GM12875 (cell line): Measurements from ENCODE around the gene HSPA4.

Experiments
- H3K4me3 ChIP-seq: one replicate; pipeline ENCODE4 v1.5.1; 2011; ENCODE audit warnings: low read depth, low read length, control low read depth
- TF ChIP-seq, protein P1 (sequence below): IDR thresholded peaks from 2 replicates; pipeline ENCODE4 v1.5.1; 2011; ENCODE audit warnings: low read depth, mild to moderate bottlenecking, control low read depth, inconsistent platforms, low read length, moderate library complexity, borderline replicate concordance; ENCODE audit not compliant: insufficient read depth

Gene HSPA4

GRCh38 chr5:133106761-133107572, 55.2 kb downstream of the HSPA4 start:
- H3K4me3 ChIP-seq = no peak overlapping the region
- TF ChIP-seq, protein P1, sequence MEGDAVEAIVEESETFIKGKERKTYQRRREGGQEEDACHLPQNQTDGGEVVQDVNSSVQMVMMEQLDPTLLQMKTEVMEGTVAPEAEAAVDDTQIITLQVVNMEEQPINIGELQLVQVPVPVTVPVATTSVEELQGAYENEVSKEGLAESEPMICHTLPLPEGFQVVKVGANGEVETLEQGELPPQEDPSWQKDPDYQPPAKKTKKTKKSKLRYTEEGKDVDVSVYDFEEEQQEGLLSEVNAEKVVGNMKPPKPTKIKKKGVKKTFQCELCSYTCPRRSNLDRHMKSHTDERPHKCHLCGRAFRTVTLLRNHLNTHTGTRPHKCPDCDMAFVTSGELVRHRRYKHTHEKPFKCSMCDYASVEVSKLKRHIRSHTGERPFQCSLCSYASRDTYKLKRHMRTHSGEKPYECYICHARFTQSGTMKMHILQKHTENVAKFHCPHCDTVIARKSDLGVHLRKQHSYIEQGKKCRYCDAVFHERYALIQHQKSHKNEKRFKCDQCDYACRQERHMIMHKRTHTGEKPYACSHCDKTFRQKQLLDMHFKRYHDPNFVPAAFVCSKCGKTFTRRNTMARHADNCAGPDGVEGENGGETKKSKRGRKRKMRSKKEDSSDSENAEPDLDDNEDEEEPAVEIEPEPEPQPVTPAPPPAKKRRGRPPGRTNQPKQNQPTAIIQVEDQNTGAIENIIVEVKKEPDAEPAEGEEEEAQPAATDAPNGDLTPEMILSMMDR = no peak

DNA sequence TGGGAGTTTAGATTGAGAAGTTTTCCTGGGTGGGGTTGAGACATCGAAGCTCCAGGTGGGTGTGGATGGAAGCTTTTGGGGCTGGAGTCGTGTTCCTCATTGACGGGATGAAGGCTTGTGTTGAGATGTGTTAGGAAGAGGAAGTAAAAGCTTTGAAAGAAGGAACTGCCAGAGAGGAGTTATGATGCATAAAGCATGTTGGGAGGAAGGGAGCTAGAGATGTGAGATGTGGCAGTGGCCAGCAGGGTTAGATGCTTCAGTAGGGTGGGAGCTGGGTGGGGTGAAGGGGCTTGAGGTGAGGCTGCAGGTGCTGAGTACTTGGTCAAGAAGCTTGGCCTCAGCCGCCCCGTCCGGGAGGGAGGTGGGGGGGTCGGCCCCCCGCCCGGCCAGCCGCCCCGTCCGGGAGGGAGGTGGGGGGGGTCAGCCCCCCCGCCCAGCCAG, 56.7 kb downstream of the HSPA4 start:
- TF ChIP-seq, protein P1 = no peak
- H3K4me3 ChIP-seq = no peak overlapping the region

DNA sequence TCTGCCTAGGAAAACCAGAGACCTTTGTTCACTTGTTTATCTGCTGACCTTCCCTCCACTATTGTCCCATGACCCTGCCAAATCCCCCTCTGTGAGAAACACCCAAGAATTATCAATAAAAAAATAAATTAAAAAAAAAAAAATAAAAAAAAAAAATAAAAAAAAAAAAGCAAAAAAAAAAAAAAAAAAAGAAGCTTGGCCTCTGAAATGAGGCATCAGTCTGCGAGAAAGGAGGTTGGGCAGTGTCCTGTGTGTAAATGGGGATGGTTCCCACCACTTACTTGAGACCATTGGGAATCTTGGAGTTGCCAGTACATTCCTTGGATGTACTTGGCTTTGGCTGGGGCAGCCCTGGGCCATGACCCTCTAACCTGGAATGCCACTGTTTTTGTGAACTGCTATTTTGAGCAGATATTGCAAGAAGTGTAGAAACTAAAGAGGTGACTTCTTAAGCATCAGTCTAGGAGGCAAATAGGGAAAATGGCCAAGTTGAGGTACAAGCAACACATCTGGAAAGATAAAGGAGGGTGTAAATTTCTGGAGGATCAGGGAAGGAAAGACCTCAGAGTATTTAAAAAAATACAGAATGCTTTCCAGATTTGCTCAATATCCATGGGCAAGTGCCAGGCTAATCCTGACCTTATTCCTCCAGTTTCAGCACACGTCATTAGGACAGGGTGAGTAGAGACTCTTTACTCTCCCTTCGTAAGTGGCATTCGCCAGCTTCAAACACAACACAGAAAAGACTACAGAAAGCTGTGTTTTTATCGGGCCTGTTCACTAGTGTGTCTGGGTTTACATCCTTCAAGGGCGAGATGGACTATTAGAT, 58.1 kb downstream of the HSPA4 start:
- TF ChIP-seq, protein P1 = no peak
- no peak overlapping the region for H3K4me3 ChIP-seq

DNA sequence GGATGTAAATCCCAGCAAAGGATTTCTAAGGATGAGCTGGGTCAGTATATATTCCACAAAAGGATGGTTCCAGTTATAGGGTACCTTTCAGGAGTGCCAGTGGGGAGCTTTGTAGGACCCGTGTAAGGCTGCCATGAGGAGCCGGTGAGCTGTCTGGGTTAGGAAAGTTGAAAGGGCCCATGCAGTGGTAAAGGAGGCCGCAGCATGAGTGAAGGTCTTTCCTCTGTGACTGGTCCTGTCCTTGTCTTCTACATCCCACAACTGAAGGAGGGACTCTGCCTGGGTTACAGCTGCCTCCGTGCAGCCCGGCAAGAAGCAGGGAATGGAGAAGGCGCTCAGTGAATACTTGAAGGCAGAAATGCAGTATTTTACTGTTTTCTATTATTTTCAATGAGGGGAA, 58.9 kb downstream of the HSPA4 start:
- TF ChIP-seq, protein P1 = no peak
- H3K4me3 ChIP-seq = no peak overlapping the region

GRCh38 chr5:133111299-133111698, 59.5 kb downstream of the HSPA4 start:
- no peak overlapping the region for H3K4me3 ChIP-seq
- TF ChIP-seq, protein P1 = peak; percentile 84

DNA sequence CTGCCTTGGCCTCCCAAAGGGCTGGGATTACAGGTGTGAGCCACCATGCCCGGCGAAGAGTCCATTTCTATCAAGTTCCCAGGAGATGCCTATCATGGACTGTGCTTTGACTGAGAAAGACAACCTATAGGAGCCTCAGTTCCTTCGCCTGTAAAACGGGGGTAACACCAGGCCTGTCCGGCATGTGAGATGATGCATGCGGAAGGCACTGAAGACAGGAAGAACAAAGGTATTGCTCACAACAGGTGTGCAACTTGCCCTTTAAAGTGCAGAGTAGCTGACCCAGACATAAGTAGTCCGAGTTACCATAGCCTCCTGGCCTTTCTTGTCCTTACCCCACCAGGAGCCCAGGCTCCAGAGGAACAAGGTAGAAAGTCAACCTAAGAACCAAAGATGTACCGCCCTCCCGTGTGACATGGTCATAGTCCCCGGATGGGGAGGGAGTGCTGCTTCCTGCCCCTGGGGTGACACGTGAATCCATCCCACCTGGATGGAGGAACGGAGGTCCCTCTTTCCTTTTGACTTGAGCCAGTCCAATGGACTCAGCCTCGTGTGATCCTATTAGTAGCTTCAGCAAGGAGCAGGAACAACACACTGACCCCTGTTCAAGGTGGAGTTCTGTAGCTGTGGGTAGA, 60.3 kb downstream of the HSPA4 start:
- no peak overlapping the region for H3K4me3 ChIP-seq
- TF ChIP-seq, protein P1 = no peak
